Stomach smooth muscle (tissue), 2 donors: Measurements from ENCODE around the gene ZNF668.

Experiments
- H3K27ac ChIP-seq: one replicate; pipeline ENCODE4 v1.7.0; 2013; ENCODE audit warnings: mild to moderate bottlenecking, low read length, inconsistent platforms
- H3K27me3 ChIP-seq, 2 donors: one replicate each; pipeline ENCODE4 v1.7.0; 2013; ENCODE audit warnings: low read length in 2 of 2; ENCODE audit not compliant: insufficient read depth in 2 of 2, control insufficient read depth in 1 of 2
- H3K36me3 ChIP-seq, 2 donors: one replicate each; pipeline ENCODE4 v1.7.0; 2013; ENCODE audit warnings: low read length in 2 of 2; ENCODE audit not compliant: control insufficient read depth in 2 of 2, insufficient read depth in 2 of 2
- H3K4me1 ChIP-seq: one replicate; pipeline ENCODE4 v1.7.0; 2013; ENCODE audit warnings: low read length; ENCODE audit not compliant: control insufficient read depth, insufficient read depth
- H3K4me3 ChIP-seq, 2 donors: one replicate each; pipeline ENCODE4 v1.7.0; 2013; ENCODE audit warnings: low read length in 2 of 2
- H3K9ac ChIP-seq, 2 donors: one replicate each; pipeline ENCODE4 v1.7.0; 2013; ENCODE audit warnings: low read length in 2 of 2, mild to moderate bottlenecking in 1 of 2
- H3K9me3 ChIP-seq, 2 donors: one replicate each; pipeline ENCODE4 v1.7.0; 2013; ENCODE audit warnings: low read length in 2 of 2; ENCODE audit not compliant: control insufficient read depth in 2 of 2
- donor health status: healthy.
- donor health status: Pancreatic carcinoma.

The ZNF668 gene

DNA sequence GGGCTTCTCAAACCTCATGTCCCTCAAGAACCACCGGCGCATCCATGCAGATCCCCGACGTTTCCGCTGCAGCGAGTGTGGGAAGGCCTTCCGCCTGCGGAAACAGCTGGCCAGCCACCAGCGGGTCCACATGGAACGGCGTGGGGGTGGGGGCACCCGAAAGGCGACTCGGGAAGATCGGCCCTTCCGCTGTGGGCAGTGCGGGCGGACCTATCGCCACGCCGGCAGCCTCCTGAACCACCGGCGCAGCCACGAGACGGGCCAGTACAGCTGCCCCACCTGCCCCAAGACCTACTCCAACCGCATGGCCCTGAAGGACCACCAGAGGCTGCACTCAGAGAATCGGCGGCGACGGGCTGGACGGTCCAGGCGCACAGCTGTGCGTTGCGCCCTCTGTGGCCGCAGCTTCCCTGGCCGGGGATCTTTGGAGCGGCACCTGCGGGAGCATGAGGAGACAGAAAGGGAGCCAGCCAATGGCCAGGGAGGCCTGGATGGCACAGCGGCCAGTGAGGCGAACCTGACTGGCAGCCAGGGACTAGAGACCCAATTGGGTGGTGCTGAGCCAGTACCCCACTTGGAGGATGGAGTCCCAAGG is 6.1 kb upstream of the ZNF668 start:
- Histone ChIP-seq H3K27ac (no peak overlapping the region), H3K9me3 (no peaks in the 10 kb centered on the region), H3K9ac (no peak overlapping the region), H3K36me3 (peaks cover 45 to 56% of the 10 kb centered on the region in 2 donors), H3K27me3 (no peaks in the 10 kb centered on the region), H3K4me3 (no peak overlapping the region), H3K4me1 (peaks cover 3% of the 10 kb centered on the region)

DNA sequence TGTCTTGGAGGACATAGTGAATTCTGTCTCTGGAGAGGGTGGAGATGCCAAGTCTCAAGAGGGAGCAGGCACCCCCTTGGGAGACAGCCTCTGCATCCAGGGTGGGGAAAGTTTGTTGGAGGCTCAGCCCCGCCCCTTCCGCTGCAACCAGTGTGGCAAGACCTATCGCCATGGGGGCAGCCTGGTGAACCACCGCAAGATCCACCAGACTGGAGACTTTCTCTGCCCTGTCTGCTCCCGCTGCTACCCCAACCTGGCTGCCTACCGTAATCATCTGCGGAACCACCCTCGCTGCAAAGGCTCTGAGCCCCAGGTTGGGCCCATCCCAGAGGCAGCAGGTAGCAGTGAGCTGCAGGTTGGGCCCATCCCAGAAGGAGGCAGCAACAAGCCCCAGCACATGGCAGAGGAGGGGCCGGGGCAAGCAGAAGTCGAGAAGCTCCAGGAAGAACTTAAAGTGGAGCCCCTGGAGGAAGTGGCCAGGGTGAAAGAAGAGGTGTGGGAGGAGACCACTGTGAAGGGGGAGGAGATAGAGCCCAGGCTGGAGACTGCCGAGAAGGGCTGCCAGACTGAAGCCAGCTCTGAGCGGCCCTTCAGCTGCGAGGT is 5.4 kb upstream of the ZNF668 start:
- no peaks in the 10 kb centered on the region for H3K27me3 ChIP-seq
- peaks cover 10% of the 10 kb centered on the region for H3K4me1 ChIP-seq
- H3K36me3 ChIP-seq: peaks cover 41 to 56% of the 10 kb centered on the region in 2 donors
- H3K27ac ChIP-seq: no peak overlapping the region
- no peaks in the 10 kb centered on the region for H3K9me3 ChIP-seq
- no peak overlapping the region for H3K4me3 ChIP-seq
- no peak overlapping the region for H3K9ac ChIP-seq

DNA sequence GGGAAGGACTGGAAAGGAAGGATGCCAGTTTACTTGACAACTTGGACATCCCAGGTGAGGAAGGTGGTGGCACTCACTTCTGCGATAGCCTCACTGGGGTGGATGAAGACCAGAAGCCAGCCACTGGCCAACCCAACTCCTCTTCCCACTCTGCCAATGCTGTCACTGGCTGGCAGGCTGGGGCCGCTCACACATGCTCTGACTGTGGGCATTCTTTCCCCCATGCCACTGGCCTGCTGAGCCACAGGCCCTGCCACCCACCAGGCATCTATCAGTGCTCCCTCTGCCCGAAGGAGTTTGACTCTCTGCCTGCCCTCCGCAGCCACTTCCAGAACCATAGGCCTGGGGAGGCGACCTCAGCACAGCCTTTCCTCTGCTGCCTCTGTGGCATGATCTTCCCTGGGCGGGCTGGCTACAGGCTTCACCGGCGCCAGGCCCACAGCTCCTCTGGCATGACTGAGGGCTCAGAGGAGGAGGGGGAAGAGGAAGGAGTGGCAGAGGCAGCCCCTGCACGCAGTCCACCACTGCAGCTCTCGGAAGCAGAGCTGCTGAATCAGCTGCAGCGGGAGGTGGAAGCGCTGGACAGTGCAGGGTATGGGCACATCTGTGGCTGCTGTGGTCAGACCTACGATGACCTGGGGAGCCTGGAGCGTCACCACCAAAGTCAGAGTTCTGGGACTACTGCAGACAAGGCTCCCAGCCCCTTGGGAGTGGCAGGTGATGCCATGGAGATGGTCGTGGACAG is 4.7 kb upstream of the ZNF668 start:
- Histone ChIP-seq H3K9me3 (no peaks in the 10 kb centered on the region), H3K9ac (no peak overlapping the region), H3K27ac (no peak overlapping the region), H3K4me1 (peaks cover 11% of the 10 kb centered on the region), H3K4me3 (no peak overlapping the region), H3K27me3 (no peaks in the 10 kb centered on the region), H3K36me3 (peaks cover 39 to 53% of the 10 kb centered on the region in 2 donors)

DNA sequence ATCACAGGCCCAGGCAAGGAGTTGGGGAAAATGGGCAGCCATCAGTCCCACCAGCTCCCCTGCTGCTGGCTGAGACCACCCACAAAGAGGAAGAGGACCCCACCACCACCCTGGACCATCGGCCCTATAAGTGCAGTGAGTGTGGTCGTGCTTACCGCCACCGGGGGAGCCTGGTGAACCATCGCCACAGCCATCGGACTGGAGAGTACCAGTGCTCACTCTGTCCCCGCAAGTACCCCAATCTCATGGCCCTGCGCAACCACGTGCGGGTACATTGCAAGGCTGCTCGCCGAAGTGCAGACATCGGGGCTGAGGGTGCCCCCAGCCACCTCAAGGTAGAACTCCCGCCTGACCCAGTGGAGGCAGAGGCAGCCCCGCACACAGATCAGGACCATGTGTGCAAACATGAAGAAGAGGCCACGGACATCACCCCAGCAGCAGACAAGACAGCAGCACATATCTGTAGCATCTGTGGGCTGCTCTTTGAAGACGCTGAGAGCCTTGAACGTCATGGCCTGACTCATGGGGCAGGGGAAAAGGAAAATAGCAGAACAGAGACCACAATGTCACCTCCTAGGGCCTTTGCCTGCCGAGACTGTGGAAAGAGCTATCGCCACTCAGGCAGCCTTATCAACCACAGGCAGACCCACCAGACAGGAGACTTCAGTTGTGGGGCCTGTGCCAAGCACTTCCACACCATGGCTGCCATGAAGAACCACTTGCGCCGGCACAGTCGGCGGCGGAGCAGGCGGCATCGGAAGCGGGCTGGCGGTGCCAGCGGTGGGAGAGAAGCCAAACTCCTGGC is 3.8 kb upstream of the ZNF668 start:
- no peak overlapping the region for H3K4me3 ChIP-seq
- H3K9ac ChIP-seq: no peak overlapping the region
- peaks cover 14% of the 10 kb centered on the region for H3K4me1 ChIP-seq
- peaks cover 36 to 50% of the 10 kb centered on the region in 2 donors for H3K36me3 ChIP-seq
- no peaks in the 10 kb centered on the region for H3K9me3 ChIP-seq
- H3K27ac ChIP-seq: no peak overlapping the region
- H3K27me3 ChIP-seq: no peaks in the 10 kb centered on the region

DNA sequence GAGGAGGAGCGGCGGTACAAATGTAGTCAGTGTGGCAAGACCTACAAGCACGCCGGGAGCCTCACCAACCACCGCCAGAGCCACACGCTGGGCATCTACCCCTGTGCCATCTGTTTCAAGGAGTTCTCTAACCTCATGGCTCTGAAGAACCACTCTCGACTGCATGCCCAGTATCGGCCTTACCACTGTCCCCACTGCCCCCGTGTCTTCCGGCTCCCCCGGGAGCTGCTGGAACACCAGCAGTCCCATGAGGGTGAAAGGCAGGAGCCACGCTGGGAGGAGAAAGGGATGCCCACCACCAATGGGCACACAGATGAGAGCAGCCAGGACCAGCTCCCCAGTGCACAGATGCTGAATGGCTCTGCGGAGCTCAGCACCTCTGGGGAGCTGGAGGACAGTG is 3.0 kb upstream of the ZNF668 start:
- Histone ChIP-seq H3K4me3 (no peak overlapping the region), H3K9me3 (no peaks in the 10 kb centered on the region), H3K27me3 (no peaks in the 10 kb centered on the region), H3K4me1 (peaks cover 21% of the 10 kb centered on the region), H3K27ac (no peak overlapping the region), H3K9ac (no peak overlapping the region), H3K36me3 (peaks cover 36 to 46% of the 10 kb centered on the region in 2 donors)

DNA sequence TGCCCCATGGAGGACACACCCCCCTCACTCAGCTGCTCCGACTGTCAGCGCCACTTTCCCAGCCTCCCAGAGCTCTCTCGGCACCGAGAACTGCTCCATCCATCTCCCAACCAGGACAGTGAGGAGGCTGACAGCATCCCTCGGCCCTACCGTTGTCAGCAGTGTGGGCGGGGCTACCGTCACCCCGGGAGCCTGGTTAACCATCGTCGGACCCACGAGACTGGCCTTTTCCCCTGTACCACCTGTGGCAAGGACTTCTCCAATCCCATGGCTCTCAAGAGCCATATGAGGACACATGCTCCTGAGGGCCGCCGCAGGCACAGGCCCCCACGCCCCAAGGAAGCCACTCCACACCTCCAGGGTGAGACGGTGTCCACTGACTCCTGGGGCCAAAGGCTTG is 2.3 kb upstream of the ZNF668 start:
- H3K4me1 ChIP-seq: peaks cover 25% of the 10 kb centered on the region
- H3K27ac ChIP-seq: no peak overlapping the region
- H3K4me3 ChIP-seq: no peak overlapping the region
- no peaks in the 10 kb centered on the region for H3K27me3 ChIP-seq
- no peaks in the 10 kb centered on the region for H3K9me3 ChIP-seq
- peaks cover 36 to 44% of the 10 kb centered on the region in 2 donors for H3K36me3 ChIP-seq
- no peak overlapping the region for H3K9ac ChIP-seq

DNA sequence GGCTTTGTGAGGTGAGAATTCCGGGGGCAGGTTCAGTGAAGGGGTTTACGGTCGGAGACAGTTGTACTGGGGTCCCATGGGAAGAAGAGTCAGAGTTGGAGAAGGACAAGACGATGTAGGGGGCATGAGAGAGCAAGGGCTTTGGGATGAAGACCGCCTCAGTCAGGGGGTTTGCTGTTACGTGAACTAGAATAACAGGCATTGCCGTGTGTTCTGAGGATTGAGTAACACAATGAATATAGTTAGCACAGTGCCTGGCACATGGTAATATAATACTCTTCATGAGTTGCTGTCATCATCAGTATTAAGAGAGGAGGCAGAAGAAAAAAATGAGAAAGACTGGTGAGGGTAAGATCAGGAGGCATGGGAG is 759 bp upstream of the ZNF668 start:
- Histone ChIP-seq H3K4me1 (peaks cover 25% of the 10 kb centered on the region), H3K4me3 (peak overlapping the region; percentile 98 to 100), H3K9ac (peak overlapping the region; percentile 93), H3K36me3 (peaks cover 26 to 33% of the 10 kb centered on the region in 2 donors), H3K27ac (peak overlapping the region; percentile 89), H3K9me3 (no peaks in the 10 kb centered on the region), H3K27me3 (no peaks in the 10 kb centered on the region)

DNA sequence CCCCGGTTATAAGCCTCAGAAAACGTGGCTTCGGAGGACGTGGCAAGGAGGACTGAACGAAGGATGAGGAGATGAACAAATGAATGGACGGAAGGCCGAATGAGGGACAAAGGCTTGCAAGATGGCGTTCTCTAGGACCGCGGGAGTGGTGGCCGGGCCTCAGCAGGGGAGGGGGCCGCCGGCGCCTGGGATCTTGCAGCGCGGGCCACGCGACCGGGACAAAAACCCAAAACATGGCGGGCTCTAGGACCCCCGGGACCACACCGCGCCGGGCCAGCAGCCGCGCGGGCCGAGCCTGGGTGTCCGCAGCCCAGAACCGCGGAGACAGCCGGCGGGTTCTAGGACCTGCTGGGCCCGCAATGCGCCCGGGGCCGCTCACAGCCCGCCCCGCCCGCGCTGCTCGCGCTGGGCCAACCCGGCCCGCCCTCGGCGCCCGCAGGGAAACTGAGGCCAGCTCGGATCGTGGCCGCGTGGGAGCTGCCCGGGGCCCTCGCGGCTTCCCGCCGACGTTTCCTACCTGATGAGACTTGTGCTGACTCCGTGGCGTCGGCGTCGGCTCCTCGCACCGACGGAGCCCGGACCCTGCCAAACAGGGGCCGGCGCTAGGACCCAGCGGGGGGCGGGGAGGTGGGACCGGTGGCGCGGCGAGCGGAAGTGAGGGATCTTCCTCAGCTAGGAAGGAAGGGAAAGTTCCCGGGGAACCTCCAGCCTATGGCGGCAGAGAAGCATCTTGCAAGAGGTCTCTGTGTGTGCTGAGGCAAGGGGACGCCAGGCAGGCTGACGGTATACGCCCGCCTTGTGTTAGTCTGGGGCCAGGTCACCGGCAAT is 684 bp downstream of the ZNF668 start:
- H3K4me3 ChIP-seq: peak overlapping the region; percentile 98 to 100
- H3K9ac ChIP-seq: peak overlapping the region; percentile 87 to 93
- peak overlapping the region; percentile 89 for H3K27ac ChIP-seq
- H3K4me1 ChIP-seq: peaks cover 25% of the 10 kb centered on the region
- peaks cover 17 to 20% of the 10 kb centered on the region in 2 donors for H3K36me3 ChIP-seq
- no peaks in the 10 kb centered on the region for H3K9me3 ChIP-seq
- no peaks in the 10 kb centered on the region for H3K27me3 ChIP-seq

DNA sequence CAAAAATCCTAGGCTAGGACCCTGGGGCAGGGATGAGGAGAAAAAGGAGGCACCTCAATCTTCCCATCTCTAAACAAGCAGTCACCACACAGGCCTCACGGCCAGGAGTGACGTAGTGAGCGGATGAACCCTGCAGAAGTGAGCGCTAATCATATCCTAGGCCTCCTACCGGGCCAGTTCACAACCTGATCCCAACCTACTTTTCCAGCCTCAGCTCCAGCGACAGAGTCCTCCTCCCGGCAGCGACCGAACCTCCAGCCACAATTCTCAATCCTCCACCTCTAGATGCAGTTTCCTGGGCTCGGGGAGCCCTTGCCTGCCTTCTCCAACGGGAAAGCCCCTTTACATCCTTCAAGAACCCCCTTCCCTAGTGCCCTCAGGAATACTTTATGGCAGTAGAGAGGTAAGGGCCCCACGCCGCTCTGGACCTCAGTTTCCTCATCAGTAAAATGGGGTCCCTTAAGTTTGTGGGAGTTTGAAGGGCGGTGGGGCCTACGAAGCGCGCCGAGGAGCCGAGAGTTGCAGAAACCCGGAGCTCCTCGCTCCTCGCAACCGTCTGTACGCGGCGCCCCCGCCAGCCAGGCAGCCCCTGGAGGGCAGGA is 1.4 kb downstream of the ZNF668 start:
- Histone ChIP-seq H3K4me1 (peaks cover 25% of the 10 kb centered on the region), H3K27ac (peak overlapping the region; percentile 89), H3K9me3 (no peaks in the 10 kb centered on the region)

More for the DNA sequence above, 1.4 kb downstream of the ZNF668 start:
- H3K4me3 ChIP-seq: peak overlapping the region; percentile 98 to 100
- H3K9ac ChIP-seq: peak overlapping the region; percentile 87 to 93
- H3K36me3 ChIP-seq: peaks cover 14 to 15% of the 10 kb centered on the region in 2 donors
- H3K27me3 ChIP-seq: no peaks in the 10 kb centered on the region
